Stimulated activated naive CD4-positive, alpha-beta T cell (primary cell): ENCODE data around the gene NR2C1.
"Not testable (repeated sequence)": the region's sequence is repeated elsewhere in the genome, so short reads cannot be mapped to it uniquely, and the experiment has no call there.

Source experiments
- DNase-seq, 6 experiments: peaks; one replicate each; lab custom pipeline; 2025; lab: John Stamatoyannopoulos, UW

The NR2C1 gene

GRCh38 chr12:95002754-95003153 lies 70.7 kb downstream of the NR2C1 start:
- no peak for DNase-seq

DNA sequence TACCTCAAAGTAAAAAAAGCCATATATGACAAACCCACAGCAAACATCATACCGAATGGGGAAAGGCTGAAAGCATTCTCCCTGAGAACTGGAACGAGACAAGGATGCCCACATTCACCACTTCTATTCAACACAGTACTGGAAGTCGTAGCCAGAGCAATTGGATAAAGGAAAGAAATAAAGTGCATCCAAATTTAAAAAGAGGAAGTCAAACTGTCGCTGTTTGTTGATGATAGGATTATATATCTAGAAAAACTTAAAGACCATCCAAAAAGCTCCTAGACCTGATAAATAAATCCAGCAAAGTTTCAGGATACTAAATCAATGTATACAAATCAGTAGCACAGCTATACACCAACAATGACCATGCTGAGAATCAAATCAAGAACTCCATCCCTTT lies 75.1 kb downstream of the NR2C1 start:
- no peak for DNase-seq

DNA sequence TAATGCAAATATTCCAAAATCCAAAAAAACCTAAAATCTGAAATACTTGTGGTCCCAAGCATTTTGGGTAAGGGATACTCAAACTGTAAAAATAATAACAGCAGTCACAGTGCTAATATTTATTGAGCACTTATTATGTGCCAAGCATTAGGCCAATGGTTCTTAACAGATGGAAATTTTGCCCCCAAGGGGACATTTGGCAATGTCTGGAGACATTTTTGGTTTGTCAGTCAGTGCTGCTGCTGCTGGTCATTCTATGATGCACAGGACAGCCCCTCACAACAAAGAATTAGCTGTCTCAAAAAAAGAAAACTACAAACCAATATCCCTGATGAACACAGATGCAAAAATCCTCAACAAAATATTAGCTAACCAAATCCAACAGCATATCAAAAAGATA lies 75.7 kb downstream of the NR2C1 start:
- DNase-seq = no peak

DNA sequence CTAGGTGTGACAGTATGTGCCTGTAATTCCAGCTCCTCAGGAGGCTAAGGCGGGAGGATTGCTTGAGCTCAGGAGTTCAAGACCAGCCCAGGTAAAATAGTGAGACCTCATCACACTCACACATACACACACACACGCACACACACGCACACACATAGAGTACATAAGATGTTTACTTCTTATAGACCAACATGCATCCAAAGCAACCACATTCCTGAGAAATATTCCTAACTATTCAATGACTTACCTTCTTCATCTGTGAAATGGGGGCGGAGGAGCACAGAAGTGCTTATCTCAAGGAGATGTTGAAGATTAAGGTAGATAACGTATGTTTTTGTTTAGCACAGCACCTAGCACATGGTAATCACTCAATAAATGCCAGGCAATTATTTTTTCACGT lies 76.4 kb downstream of the NR2C1 start:
- DNase-seq = no peak

GRCh38 chr12:94994312-94994711 lies 79.1 kb downstream of the NR2C1 start:
- DNase-seq = no peak

DNA sequence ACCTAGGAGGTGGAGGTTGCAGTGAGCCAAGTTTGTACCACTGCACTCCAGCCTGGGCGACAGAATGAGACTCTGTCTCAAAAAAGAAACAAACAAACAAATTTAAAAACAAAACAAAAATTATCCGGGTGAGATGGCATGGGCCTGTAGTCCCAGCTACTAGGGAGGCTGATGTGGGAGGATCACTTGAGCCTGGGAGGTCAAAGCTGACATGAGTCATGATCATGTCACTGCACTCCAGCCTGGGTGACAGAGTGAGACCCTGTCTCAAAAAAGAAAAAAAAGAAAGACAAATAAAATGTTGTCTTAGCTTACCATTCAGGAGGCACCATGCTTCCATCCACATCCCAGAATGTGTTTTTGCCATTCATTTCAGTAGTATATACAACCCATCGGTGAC lies 79.6 kb downstream of the NR2C1 start:
- not testable (repeated sequence) for DNase-seq

DNA sequence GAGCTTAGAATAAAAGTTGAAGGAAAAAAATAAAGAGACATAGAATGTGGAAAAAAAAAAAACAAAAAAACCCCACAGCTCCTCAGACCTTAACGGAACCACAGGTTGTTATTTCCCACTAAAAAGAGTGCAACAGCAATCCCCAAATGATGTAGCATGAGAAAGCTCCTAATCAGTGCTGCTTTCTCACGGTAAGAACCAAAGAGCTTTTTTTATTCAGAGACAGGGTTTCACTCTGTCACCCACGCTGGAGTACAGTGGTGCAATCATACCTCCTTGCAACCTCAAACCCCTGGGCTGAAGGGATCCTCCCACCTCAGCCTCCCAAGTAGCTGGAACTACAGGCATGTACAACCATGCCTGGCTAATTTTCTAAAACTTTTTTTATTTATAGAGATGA lies 83.2 kb downstream of the NR2C1 start:
- DNase-seq = peak in 1 of 6 experiments; percentile 16

DNA sequence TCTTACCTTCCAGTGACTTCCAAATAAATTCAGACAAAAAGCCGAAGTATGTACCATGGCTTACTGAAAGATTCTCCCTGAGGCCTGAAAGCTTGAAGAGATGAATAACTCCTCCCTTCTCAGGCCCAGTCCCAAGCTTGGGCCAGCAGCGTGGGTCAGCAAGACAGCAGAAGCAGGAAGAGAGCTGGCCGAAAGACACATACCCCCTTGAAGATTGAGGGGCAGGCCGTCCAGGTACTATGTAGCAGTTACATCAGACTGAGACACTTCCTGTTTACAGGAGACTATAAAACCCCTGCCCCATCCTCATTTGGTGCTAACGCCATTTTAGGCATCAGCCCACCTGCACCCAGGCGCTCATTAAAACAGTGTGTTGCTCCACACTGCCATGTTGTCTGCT lies 84.9 kb downstream of the NR2C1 start:
- peak in 5 of 6 experiments; percentile 11 to 76 (median 49) for DNase-seq

GRCh38 chr12:94987801-94988200 lies 85.6 kb downstream of the NR2C1 start:
- DNase-seq = peak in 3 of 6 experiments; percentile 63 to 72 (median 71)

- peak in 1 of 6 experiments; percentile 5 for DNase-seq
Observed at GRCh38 chr12:94987076-94987669, 86.2 kb downstream of the NR2C1 start.

DNA sequence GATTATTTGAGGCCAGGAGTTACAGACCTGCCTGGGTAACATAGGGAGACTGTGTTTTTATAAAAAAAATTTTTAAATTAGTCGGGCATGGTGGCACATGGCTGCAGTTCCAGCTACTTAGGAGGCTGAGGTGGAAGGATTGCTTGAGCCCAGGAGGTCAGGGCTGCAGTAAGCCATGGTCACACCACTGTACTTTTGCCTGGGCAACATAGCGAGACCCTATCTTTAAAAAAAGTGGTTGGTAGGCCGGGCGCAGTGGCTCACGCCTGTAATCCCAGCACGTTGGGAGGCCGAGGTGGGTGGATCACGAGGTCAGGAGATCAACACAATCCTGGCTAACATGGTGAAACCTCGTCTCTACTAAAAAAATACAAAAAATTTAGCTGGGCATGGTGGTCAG lies 88.3 kb downstream of the NR2C1 start:
- not testable (repeated sequence) for DNase-seq

- DNase-seq = no peak
Observed at GRCh38 chr12:94983321-94983720, 90.1 kb downstream of the NR2C1 start.

DNA sequence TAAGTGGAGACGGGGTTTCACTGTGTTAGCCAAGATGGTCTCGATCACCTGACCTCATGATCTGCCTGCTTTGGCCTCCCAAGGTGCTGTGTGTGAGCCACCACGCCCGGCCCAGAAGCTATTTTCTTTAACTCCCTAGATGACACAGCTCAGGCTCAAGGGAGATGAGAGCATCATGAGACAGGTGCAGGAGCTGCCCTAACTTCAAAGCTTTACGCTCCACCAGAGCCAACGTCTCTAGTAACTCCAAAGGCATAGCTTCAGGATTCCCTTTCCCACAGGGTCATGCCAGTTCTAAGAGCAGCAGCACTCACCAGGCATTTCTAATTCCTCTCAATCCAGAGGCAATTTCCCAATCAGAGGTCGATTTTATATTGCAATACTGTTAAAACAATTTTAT lies 91.0 kb downstream of the NR2C1 start:
- no peak for DNase-seq

GRCh38 chr12:94980577-94980976 lies 92.8 kb downstream of the NR2C1 start:
- DNase-seq = peak in 3 of 6 experiments; percentile 53 to 70 (median 61)

DNA sequence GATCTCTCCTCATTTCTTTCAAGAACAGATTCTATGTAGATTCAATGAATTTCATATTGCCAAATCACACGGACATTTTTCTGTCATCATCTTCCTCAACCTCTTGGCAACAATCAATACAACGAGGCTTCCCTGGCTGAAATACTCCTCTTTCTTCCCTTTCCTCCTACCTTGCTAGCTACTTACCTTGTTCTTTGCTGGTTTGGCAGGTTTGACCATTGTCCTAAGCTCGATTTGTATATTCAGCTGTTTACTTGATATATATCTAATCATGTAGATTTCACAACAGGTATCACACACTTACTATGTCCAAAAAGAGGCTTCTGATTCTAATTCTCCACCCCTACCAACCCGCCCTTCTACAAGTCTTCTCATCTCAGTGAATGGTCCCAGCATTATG lies 93.5 kb downstream of the NR2C1 start:
- no peak for DNase-seq

GRCh38 chr12:94977766-94978468 lies 95.5 kb downstream of the NR2C1 start:
- no peak for DNase-seq

- no peak for DNase-seq
Observed at GRCh38 chr12:94973221-94973620, 100.2 kb downstream of the NR2C1 start.

DNA sequence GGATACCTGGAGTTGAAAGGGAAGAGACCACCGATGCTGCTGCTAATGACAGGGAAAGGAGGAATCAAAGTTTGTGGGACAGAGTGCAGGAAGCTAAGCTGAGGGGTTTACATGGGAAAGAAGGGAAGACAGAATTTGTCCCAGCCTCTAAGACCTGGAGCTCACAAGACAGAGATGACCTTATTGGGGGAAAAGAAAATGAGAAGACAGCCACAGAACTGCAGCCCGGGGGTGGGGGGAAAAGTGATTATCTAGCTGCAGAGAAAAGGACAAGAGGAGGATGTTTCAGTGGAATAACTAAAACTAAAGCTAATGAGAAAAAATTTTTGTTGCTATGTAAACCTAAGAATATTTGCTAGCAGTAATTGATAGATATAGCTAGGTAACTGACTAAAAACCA lies 100.6 kb downstream of the NR2C1 start:
- no peak for DNase-seq

DNA sequence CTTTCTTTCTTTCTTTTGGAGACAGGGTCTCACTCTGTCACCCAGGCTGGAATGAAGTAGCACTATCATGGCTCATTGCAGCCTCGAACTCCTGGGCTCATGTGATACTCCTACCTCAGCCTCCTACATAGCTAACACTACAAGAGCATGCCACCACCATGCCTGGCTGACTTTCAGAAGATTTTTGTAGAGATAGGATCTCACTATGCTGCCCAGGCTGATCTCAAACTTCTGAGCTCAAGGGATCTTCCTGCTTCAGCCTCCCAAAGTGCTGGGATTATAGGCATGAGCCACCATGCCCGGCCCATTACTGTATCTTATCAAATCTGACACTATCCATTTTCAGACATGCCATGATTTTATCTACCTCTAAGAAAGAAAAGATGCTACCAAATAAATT lies 101.5 kb downstream of the NR2C1 start:
- no peak for DNase-seq

DNA sequence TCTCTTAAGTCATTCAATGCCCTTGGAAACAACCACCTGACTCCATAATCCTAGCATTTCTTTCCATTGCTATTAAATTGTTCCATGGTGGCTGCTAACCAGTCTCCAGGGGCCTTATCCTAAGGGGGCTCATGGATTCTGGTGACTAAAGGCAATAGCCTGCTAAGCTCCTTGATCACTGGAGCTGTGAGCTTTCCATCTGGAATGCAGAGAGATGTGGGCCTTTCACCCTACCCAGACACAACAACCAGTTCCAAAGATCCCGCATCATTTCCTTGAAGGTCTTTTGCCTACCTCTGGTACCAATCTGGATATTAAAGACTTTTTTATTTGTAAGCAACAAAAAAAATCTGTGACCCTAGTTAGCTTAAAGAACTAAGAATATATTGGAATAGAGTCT lies 102.9 kb downstream of the NR2C1 start:
- no peak for DNase-seq
